ENCODE measurements around the gene CAMK2N1. TPM values are rescaled to one million over a fixed set of nuclear protein-coding genes. Genes with fewer than 3 reads are reported as not detected.

Gene CAMK2N1
- 5.6 and 7.4 TPM in 2 replicates for total RNA-seq (2021; fragmentation: NEBNext Ultra II Directional; extraction: Animal tissue kit (Norgen Biotek cat#: 25700))
- 1.8 and 2.3 TPM in 2 replicates for polyA plus RNA-seq (2011; rRNA removed)
- 2.2 TPM for polyA plus RNA-seq (2011; cell fraction: cytosol; rRNA removed)
- polyA plus RNA-seq (2011; cell fraction: nucleus; rRNA removed) = 2.4 TPM
- 4.4 to 6.6 TPM (median 4.5 TPM) in 4 replicates for polyA plus RNA-seq (2012, experiment 1 of 2)
- 3.6 TPM for polyA plus RNA-seq (2012, experiment 2 of 2)
- polyA plus RNA-seq (2013, experiment 1 of 2) = 8.6 TPM
- 8.6 TPM for polyA plus RNA-seq (2013, experiment 2 of 2)
- polyA minus RNA-seq (2011; rRNA and poly(A)+ RNA removed) = 0.34 and 0.41 TPM in 2 replicates
- polyA minus RNA-seq (2011; cell fraction: cytosol; rRNA and poly(A)+ RNA removed) = 2.3 TPM
- polyA minus RNA-seq (2011; cell fraction: nucleus; rRNA and poly(A)+ RNA removed) = 1.4 TPM
- long read RNA-seq, experiment 1, partial matches to known transcripts = 0 of 6 reads
- long read RNA-seq, experiment 1, other reads (novel, unspliced or antisense) = 3 of 6 reads
- long read RNA-seq, experiment 2, partial matches to known transcripts = 2 of 2 reads
- long read RNA-seq, experiment 2, other reads (novel, unspliced or antisense) = 0 of 2 reads

DNA sequence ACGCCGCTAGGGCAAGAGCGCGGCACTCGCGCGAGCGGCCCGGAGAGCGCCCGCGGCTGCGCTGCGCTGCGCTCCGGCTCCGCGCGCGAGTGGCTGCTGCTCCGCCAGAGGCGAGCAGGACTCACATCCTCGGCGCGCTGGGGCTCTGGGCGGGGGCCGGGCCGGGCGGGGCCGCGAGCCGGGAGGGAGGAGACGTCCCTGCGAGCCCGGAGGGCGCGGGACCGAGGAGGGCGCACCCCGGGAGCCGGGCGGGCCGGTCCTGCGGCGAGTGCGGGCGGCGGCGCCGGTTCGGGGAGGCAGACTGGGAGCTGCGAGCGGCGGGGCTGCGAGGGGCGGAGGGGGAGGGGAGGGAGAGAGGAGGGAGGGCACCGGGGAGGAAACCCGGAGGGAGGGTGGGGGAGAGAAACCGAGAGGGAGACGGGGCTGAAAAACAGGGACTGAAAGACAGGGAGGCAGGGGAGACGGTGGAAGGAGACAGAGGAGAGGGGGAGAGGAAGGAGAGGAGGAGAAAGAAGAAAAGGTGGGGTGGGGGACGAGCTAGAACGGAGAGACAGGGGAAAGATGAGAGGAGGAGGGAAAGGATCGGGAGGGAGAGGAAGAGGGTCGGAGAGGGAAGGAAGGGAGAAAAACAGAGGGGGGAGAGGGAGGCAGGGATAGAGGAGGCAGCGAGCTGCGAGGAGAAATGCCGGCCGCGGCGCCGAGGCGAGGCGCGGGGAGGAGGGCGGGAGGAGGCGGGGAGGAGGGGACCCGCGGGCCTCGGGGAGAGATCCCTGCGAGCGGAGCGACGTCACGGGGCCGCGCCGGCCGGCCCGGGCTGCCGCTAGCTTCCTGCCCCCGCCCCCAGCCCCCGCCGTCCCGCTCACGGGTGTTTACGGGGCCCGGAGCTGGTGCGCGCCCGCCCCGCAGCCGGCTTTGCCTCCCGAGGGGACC, at the start of gene CAMK2N1:
CAMK2N1 (minus strand) TSS at position 684 of the 930 bp plus-strand sequence. CDS start 831 bp downstream, outside the sequence.
- H4K5ac ChIP-seq (ENCODE audit: insufficient read length, low read depth, low read length) = peak within 1 kb of the TSS; percentile 63
- H4K20me1 ChIP-seq (replicated peaks in 1 of 2; ENCODE audit: control insufficient read depth in 1 of 2, insufficient read depth in 2 of 2, low read length in 2 of 2) = peaks cover 3 to 7% of the 10 kb centered on the region in 2 experiments
- no peak within 1 kb of the TSS for H2BK15ac ChIP-seq (ENCODE audit: low read length)
- ChIA-PET CTCF (ENCODE audit: partially characterized antibody) (interaction anchor here (0.8 to 2.6 kb wide), 5 partner anchors 53 to 306 kb away, joined by 3 to 8 read pairs (median 4); no protein-coding TSS in a partner anchor), POLR2A (ENCODE audit: partially characterized antibody) (interaction anchor here (0.8 to 1.6 kb wide), 5 partner anchors 13 to 124 kb away, joined by 3 to 5 read pairs (median 3); partner anchors contain the start of gene MUL1)
- peaks cover 31% of the 10 kb centered on the region for H3K23me2 ChIP-seq (ENCODE audit: low read depth, low read length)
- H2AFZ ChIP-seq (ENCODE audit: low read length) = no peak within 1 kb of the TSS
- FAIRE-seq (no peak), DNase-seq (ENCODE audit: low read depth in 1 of 2, low spot score in 2 of 2) (peak in 1 of 2 experiments; percentile 75)
- no peak within 1 kb of the TSS for H2AK5ac ChIP-seq (ENCODE audit: low read depth, low read length)
- H3K9me3 ChIP-seq (ENCODE audit: insufficient read depth in 2 of 2, low read depth in 1 of 2, low read length in 1 of 2) = no peaks in the 10 kb centered on the region
- H2BK120ac ChIP-seq (replicated peaks; ENCODE audit: low read depth, low read length) = no peak within 1 kb of the TSS
- H3K18ac ChIP-seq (ENCODE audit: extremely low read depth, low read length) = peak within 1 kb of the TSS; percentile 97
- peaks cover 4 to 62% (median 38%) of the 10 kb centered on the region in 4 experiments for H3K27me3 ChIP-seq (replicated peaks in 1 of 4; ENCODE audit: control insufficient read depth in 3 of 4, extremely low read depth in 1 of 4, insufficient read depth in 3 of 4, low read length in 3 of 4)
- peak within 1 kb of the TSS; percentile 82 to 96 for H3K4me2 ChIP-seq (ENCODE audit: insufficient read depth in 1 of 2, low read depth in 2 of 2, low read length in 2 of 2)
- peak within 1 kb of the TSS; percentile 80; the same call in 1 of the 2 replicates for H2BK5ac ChIP-seq (ENCODE audit: low read depth, low read length)
- peaks cover 6 to 35% (median 13%) of the 10 kb centered on the region in 4 experiments for H3K4me1 ChIP-seq (replicated peaks in 1 of 4; ENCODE audit: control insufficient read depth in 3 of 4, insufficient read depth in 4 of 4, low read length in 3 of 4)
- 0% methylated on average over 7 of the region's 104 CpGs; no CpG with 5 or more reads in 1 of the 2 experiments for WGBS, 2 experiments (ENCODE audit: extremely low coverage in 1 of 2, insufficient coverage in 1 of 2, insufficient read length in 1 of 2, insufficient replicate concordance in 2 of 2, low coverage in 1 of 2, low lambda C conversion rate in 2 of 2, missing lambda C conversion rate in 1 of 2)
- no peak within 1 kb of the TSS for H3K14ac ChIP-seq (ENCODE audit: insufficient read length)
- peak within 1 kb of the TSS; percentile 50 for H3K56ac ChIP-seq (replicated peaks; ENCODE audit: insufficient read length, low read depth, low read length)
- peak within 1 kb of the TSS; percentile 58; the same call in 1 of the 2 replicates for H4K8ac ChIP-seq (ENCODE audit: extremely low read depth, insufficient read depth, low read length)
- no peaks in the 10 kb centered on the region for H3K36me3 ChIP-seq (ENCODE audit: control insufficient read depth in 2 of 4, insufficient read depth in 4 of 4, low read length in 3 of 4)
- H2BK12ac ChIP-seq (ENCODE audit: low read depth, low read length) = peak within 1 kb of the TSS; percentile 92; the same call in 1 of the 2 replicates
- H3K4me3 ChIP-seq (ENCODE audit: extremely low read depth in 1 of 4, insufficient read depth in 2 of 4, low read depth in 3 of 4, low read length in 4 of 4) = peak within 1 kb of the TSS; percentile 66 to 87 (median 68)
- H3K79me2 ChIP-seq (ENCODE audit: control insufficient read depth in 1 of 2, insufficient read depth in 2 of 2, low read length in 2 of 2) = no peaks in the 10 kb centered on the region
- H3K4ac ChIP-seq (replicated peaks; ENCODE audit: insufficient read length, low read depth, low read length) = peak within 1 kb of the TSS; percentile 19
- H4K91ac ChIP-seq (replicated peaks; ENCODE audit: insufficient read length, low read length) = peak within 1 kb of the TSS; percentile 91
- H3K23ac ChIP-seq (ENCODE audit: insufficient read length) = no peak within 1 kb of the TSS
- no peak within 1 kb of the TSS for H3K27ac ChIP-seq (ENCODE audit: low read depth, low read length)
- peak within 1 kb of the TSS; percentile 86; the same call in 1 of the 2 replicates for H2BK20ac ChIP-seq (ENCODE audit: low read length)
- H3K9ac ChIP-seq (replicated peaks in 1 of 4; ENCODE audit: extremely low read depth in 1 of 4, low read depth in 3 of 4, low read length in 3 of 4) = peak within 1 kb of the TSS in 3 of 4 experiments; percentile 8 to 40 (median 20); a peak in 4 of 7 replicates
- H3K79me1 ChIP-seq (ENCODE audit: low read depth, low read length) = no peaks in the 10 kb centered on the region
- no peak for TF ChIP-seq SIX5 (IDR thresholded peaks at IDR 0.05; ENCODE audit: low read depth, low read length)
- TF ChIP-seq, protein P1, sequence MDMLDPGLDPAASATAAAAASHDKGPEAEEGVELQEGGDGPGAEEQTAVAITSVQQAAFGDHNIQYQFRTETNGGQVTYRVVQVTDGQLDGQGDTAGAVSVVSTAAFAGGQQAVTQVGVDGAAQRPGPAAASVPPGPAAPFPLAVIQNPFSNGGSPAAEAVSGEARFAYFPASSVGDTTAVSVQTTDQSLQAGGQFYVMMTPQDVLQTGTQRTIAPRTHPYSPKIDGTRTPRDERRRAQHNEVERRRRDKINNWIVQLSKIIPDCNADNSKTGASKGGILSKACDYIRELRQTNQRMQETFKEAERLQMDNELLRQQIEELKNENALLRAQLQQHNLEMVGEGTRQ (IDR thresholded peaks at IDR 0.05; ENCODE audit: low read length) = no peak
- no peak for TF ChIP-seq POU5F1 (IDR thresholded peaks at IDR 0.05; ENCODE audit: low read depth, low read length)
- no peak; a peak in 1 of 4 replicates for TF ChIP-seq HDAC2 (IDR thresholded peaks at IDR 0.05; ENCODE audit: borderline replicate concordance in 1 of 2, low read depth in 2 of 2, low read length in 2 of 2)
- TF ChIP-seq, protein P2, sequence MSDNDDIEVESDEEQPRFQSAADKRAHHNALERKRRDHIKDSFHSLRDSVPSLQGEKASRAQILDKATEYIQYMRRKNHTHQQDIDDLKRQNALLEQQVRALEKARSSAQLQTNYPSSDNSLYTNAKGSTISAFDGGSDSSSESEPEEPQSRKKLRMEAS (IDR thresholded peaks at IDR 0.05) = 0 out of 2 replicates have a peak, but pooled peaks have one; percentile 13
- TF ChIP-seq KDM5A (IDR thresholded peaks at IDR 0.05; ENCODE audit: low read length) = no peak

Measured in H1 (cell line).